ENCODE results near the gene AP1AR. TPM values are rescaled to one million over a fixed set of nuclear protein-coding genes. Genes with fewer than 3 reads are reported as not detected.

Gene AP1AR
- total and polyA plus RNA-seq, 8 donors = 9.5 to 35.6 (median 13.3) TPM

- Histone ChIP-seq H3K4me3 (no peak overlapping the region), H3K4me1 (no peaks in the 10 kb centered on the region), H3K27ac (no peak overlapping the region), H3K9me3 (no peaks in the 10 kb centered on the region), H3K36me3 (no peaks in the 10 kb centered on the region), H3K27me3 (peaks cover 0 to 4% (median 0%) of the 10 kb centered on the region in 3 donors)
- intact Hi-C loops (cut with DNase I; ENCODE audit: low total_unique reads) = no loop called here
- no peak for TF ChIP-seq EP300 (IDR thresholded peaks at IDR 0.05)
- no peak for TF ChIP-seq CTCF (IDR thresholded peaks at IDR 0.05)
- TF ChIP-seq POLR2A (IDR thresholded peaks at IDR 0.05) = no peak
- no peak for TF ChIP-seq POLR2AphosphoS5 (IDR thresholded peaks at IDR 0.05)
- WGBS, 5 donors = 94 to 98% (median 96%) methylated on average over 28 to 43 of the region's 43 CpGs
- DNase-seq = no peak
These were observed 9.2 kb upstream of the AP1AR start for GRCh38 chr4:112222219-112222955.

GRCh38 chr4:112225157-112225556 lies 6.4 kb upstream of the AP1AR start:
- no peak overlapping the region for H3K4me3 ChIP-seq
- TF ChIP-seq POLR2AphosphoS5 (IDR thresholded peaks at IDR 0.05) (no peak), CTCF (IDR thresholded peaks at IDR 0.05) (no peak), EP300 (IDR thresholded peaks at IDR 0.05) (no peak), POLR2A (IDR thresholded peaks at IDR 0.05) (no peak)
- intact Hi-C loops (cut with DNase I; ENCODE audit: low total_unique reads) = no loop called here
- H3K27ac ChIP-seq = no peak overlapping the region
- WGBS, 5 donors = 40 to 60% (median 52%) methylated on average over 4 of the region's 4 CpGs
- H3K36me3 ChIP-seq = no peaks in the 10 kb centered on the region
- DNase-seq = no peak
- H3K27me3 ChIP-seq = peaks cover 0 to 4% (median 0%) of the 10 kb centered on the region in 3 donors
- peaks cover 0 to 6% (median under 1%) of the 10 kb centered on the region in 4 donors for H3K4me1 ChIP-seq
- H3K9me3 ChIP-seq = no peaks in the 10 kb centered on the region

GRCh38 chr4:112230879-112231778 lies 458 bp upstream of the AP1AR start:
- H3K4me1 ChIP-seq = peaks cover 5 to 44% (median 21%) of the 10 kb centered on the region in 4 donors
- peak overlapping the region; percentile 94 to 99 (median 97) for H3K27ac ChIP-seq
- 0 to 2% (median 1%) methylated on average over 28 to 52 of the region's 52 CpGs for WGBS, 5 donors
- no peaks in the 10 kb centered on the region for H3K36me3 ChIP-seq
- H3K9me3 ChIP-seq = no peaks in the 10 kb centered on the region
- H3K4me3 ChIP-seq = peak overlapping the region; percentile 85 to 92 (median 92)
- intact Hi-C loops (cut with DNase I; ENCODE audit: low total_unique reads) = no loop called here
- DNase-seq = peak; percentile 98 to 99
- TF ChIP-seq POLR2A (IDR thresholded peaks at IDR 0.05) = peak in 1 of 4 donors; percentile 31
- no peak for TF ChIP-seq EP300 (IDR thresholded peaks at IDR 0.05)
- no peak for TF ChIP-seq CTCF (IDR thresholded peaks at IDR 0.05)
- no peak for TF ChIP-seq POLR2AphosphoS5 (IDR thresholded peaks at IDR 0.05)
- no peaks in the 10 kb centered on the region for H3K27me3 ChIP-seq

GRCh38 chr4:112234952-112235609 lies 3.5 kb downstream of the AP1AR start:
- Histone ChIP-seq H3K27ac (no peak overlapping the region), H3K9me3 (no peaks in the 10 kb centered on the region), H3K36me3 (no peaks in the 10 kb centered on the region), H3K4me3 (no peak overlapping the region), H3K4me1 (peaks cover 5 to 43% (median 18%) of the 10 kb centered on the region in 4 donors), H3K27me3 (no peaks in the 10 kb centered on the region)
- 40 to 48% (median 44%) methylated on average over 3 of the region's 3 CpGs for WGBS, 5 donors
- TF ChIP-seq EP300 (IDR thresholded peaks at IDR 0.05) (no peak), POLR2A (IDR thresholded peaks at IDR 0.05) (no peak), POLR2AphosphoS5 (IDR thresholded peaks at IDR 0.05) (peak in 1 of 3 donors; percentile 33), CTCF (IDR thresholded peaks at IDR 0.05) (peak in 5 of 7 experiments; percentile 33 to 72 (median 67))
- DNase-seq = peak; percentile 74 to 91
- intact Hi-C loops (cut with DNase I; ENCODE audit: low total_unique reads) = loop anchor here (5.0 kb wide), 1 partner anchor 138 kb away; no protein-coding TSS in a partner anchor

All from stomach (tissue), 9 donors.